GM21825 (cell line): ENCODE measurements around the gene MYMK.

Source experiments
- ATAC-seq: cut with Tn5 transposase; IDR thresholded peaks from one replicate; pipeline ENCODE4 v1.9.1; 2021; ENCODE audit warnings: mild to moderate bottlenecking, moderate library complexity; ENCODE audit not compliant: unreplicated experiment

Gene MYMK

DNA sequence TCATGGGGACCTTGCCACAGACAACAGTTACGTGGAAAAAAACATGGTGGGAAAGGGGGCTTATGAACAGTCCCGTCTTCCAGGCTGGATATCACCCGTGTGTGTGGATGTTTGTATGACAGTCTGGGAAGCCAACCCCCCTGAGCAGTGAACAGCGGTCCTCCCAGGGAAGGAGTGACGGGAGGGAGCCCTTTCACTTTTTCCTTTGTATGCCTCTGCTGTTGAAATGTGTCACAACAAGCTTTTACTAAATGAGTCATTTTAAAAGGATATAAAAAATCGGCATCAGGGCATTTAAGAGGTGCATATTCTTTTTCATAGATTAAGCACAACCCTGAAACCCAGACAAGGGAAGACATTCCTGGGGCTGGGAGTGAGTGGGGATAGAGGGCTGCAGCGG lies 5.1 kb downstream of the MYMK start:
- ATAC-seq, result no peak

DNA sequence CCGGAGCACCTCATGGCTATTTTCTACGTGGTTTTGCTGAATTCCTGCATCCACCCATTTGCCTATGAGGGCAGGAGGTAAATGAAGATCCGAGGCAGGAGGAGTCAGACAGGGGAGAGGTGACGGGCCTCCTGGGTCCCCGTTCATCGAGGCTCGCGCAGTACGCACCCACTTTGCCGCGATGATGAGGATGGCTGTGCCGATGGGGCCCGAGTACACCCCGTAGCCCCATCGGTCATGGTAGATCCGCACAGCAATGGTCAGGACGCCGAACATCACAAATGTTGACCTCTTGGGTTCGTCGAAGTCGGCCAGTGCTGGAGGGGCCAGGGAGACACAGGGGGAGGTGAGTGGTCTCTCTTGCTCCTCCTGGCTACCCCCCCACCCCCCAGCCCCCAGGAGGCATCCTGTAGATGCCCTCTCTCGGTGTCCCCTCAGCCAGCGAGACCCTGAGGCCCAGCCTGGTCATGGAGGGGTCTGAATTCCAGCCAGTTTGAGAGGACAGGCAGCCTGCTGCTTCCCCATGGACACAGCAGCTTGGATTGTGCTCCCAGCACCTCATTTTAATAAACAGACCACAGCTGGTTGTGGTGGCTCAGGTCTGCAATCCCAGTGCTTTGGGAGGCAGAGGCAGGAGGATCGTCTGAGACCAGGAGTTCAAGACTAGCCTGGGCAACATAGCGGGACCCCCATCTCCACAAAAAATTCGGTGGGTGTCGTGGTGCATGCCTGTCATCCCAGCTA lies 5.9 kb downstream of the MYMK start:
- no peak for ATAC-seq

GRCh38 chr9:133518200-133518599 lies 6.6 kb downstream of the MYMK start:
- no peak for ATAC-seq

GRCh38 chr9:133517711-133518110 lies 7.0 kb downstream of the MYMK start:
- ATAC-seq, result no peak

DNA sequence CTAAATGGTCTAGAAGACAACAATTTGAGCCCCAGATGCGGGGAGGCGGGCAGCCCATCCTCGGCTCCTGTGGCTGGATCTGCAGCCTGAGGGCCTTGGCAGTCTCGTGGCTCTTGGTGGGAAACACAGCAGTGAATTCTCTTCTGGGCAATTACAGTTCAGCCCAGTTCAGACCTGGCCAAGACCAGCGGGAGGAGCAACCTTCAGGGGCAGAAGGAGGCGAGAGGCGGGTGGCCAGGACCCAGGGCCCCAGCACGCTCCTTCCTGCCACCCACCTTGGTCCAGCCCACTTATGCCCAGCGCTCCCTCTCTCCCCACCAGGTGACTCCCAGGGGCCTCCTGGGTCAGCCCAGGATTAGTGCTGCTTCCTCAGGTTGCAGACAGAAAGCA lies 7.8 kb downstream of the MYMK start:
- ATAC-seq, result no peak

DNA sequence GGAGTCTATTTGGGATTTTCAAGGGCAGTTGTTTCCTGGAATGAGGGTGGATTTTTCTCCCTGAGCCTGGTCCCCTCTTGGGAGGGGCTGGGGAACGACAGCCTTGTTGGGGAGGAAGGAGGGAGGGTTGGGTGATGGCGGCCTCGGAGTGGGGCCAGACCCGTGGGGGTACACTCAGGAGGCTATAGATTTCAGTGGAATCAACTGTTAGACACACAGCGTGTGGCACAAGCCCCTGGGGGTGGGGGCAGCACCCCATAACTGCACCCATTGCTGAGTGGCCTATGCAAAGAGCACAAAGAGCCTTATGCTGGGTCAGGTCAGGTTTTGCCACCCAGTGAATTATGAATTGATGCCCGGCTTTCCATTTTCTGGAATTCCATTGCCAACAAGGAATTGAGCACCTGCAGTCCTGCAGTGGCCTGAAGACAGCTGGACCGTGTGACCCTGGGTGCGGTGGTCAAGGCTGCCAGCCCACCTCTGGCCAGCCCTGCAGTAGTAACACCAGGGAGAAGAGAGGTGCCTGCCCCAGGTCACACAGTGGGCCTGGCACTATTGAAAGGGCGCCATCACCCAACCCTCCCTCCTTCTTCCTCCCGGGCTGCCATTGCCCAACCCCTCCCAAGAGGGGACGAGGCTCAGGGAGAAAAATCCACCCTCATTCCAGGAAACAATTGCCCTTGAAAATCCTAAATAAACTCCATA lies 8.4 kb downstream of the MYMK start:
- ATAC-seq, result no peak

DNA sequence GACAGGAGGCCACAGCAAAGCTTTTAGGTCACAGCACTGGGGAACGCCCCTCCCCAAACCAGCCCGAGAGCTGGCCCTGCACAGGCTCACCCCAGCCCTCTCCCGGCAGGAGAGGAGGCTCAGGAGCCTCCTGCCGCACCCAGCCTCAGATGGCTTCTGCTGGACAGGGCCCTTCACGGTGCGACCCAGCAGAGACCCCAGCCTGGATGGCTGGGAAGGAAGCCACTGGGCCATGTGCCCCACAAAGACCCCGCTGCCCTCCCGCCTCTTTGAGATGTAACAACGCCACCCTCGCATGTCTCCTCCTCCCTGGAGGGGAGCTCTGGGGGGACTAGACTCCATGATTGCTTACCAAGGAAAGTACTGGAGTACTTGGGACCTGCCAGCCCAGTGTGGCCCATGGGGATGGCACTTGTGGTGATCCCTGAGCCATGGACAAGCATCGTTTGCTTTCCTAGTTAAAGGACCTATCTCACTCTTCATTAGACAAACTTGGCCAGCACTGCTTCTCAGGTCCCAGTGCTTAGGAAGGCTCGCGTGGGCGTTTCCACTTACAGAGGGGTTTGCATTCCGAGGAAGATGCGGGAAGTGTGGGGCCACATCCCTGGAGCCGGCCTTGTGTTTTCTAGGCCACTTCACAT lies 9.0 kb downstream of the MYMK start:
- ATAC-seq, result no peak

GRCh38 chr9:133515240-133515610 lies 9.5 kb downstream of the MYMK start:
- ATAC-seq, result no peak

DNA sequence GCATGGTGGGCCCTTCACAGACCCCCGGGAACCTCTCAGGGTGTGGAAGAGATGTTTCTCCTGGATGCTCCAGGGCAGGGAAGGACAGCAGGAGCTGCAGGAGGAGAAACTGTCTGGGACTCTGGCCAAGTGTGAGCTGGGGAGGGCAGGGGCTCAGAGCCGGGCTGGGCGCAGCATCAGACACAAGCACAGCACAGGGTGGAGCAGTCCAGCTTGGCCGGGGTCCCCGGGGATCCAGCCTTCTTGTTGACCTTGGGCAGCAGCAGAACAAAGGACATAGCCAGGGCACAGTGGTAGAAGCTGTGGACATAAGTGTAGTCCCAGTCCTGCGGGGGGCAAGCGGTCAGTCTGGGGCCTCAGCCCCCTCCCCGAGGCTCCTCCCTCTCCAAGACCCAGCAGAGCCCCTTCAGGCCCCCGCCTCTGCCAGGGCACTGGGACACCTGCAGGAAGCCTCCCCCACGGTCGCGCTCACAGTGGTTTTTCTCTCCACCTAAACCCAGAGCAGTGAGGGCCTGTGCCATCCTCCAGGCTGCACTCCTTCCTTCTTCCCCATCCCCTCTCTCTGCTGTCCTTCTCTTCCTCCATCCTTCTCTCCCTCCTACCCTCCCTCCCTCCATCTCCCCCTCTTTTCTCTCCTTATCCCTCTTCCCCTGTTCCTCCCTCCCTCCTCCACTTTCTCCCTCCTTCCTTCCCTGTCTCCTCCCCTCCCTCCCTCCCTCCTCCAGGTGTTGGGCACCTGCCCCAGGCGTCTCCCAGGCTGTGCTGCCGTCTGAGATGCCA lies 10.1 kb downstream of the MYMK start:
- ATAC-seq, result no peak

GRCh38 chr9:133513214-133514100 lies 11.3 kb downstream of the MYMK start:
- no peak for ATAC-seq

- no peak for ATAC-seq
These were observed 12.2 kb downstream of the MYMK start for GRCh38 chr9:133512253-133513213.

DNA sequence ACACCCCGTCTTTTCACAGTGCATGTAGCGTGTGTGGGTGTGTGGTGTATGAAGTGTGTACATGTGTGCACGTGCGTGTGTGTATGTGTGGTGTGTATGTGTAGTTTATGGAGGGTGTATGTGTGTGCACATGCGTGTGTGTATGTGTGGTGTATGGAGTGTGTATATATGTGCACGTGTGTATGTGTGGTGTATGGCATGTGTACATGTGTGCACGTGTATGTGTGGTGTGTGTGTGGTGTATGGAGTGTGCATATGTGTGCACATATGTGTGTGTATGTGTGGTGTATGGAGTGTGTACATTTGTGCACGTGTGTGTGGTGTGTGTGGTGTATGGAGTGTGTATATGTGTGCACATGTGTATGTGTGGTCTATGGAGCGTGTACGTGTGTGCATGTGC lies 13.2 kb downstream of the MYMK start:
- no peak for ATAC-seq

DNA sequence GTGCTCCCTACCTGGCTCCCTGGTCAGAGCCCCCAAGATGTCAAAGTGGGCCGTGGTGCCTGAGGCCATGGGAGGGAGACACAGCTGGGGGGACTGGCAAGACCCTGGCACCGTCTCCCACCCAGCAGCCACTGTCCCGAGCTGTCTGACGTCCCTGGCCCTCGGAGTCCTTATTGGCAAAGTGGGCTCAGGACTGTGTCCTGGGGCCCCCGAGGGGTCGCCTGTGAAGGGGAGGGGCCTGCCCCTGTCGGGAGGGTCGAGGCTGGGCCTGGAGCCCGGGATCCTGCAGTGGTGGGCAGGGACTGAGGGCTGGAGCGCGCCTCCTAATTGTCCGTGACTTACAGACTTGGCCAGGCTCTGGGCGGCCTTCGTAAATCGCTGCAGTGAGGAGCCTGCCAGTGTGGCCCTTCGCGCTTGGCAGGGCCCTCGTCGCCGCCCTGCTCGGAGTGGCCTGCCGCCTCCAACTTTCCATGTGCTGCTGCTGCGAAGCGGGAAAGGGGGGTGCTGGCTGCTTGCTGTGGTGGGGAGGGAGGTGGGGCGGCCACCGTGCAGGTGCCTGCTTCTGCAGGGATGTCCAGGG lies 13.7 kb downstream of the MYMK start:
- no peak for ATAC-seq

DNA sequence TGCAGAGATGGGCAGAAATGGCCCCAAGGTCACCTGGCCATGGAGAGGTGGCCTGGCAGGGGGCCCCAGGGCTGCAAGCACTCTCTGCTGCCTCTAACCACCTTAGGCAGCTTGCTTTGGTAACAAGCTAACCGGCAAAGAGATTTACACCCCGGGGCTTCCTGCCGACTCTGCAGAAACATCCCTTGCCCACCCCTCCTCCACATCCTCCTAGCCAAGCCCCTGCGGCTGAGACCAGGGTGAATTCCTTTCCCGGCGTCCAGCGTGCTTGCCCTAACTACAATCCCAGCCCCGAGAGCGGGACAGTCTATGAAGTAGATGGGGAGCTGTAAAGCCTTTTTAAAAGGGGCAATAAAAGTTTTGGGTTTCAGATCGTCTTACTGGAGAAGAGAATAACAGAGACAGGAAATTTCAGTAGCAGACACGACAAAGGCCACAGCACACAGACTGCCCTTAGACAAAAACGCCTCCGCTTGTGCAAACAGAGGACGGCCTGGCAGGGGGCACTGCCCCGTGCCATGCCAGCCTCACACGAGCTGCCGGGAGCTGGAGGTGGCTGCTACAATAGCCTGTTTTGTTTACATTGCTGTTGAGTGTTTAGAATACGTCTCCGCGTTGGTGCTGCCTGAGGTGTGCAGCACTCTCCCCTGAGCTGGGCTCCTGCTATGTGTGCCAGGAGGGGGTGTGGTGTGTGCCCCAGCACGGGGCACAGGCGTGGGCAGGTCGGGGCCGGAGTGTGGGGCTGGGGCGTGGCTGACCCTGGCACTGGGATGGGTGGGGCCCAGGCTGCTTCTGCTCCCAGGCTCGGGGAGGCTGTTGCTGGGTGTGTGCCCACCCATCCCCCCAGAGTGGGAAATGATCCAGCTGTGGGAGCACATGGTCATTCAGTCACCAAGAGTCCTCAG lies 15.3 kb downstream of the MYMK start:
- no peak for ATAC-seq

- ATAC-seq, result no peak
These were observed 16.7 kb downstream of the MYMK start for GRCh38 chr9:133508046-133508445.

DNA sequence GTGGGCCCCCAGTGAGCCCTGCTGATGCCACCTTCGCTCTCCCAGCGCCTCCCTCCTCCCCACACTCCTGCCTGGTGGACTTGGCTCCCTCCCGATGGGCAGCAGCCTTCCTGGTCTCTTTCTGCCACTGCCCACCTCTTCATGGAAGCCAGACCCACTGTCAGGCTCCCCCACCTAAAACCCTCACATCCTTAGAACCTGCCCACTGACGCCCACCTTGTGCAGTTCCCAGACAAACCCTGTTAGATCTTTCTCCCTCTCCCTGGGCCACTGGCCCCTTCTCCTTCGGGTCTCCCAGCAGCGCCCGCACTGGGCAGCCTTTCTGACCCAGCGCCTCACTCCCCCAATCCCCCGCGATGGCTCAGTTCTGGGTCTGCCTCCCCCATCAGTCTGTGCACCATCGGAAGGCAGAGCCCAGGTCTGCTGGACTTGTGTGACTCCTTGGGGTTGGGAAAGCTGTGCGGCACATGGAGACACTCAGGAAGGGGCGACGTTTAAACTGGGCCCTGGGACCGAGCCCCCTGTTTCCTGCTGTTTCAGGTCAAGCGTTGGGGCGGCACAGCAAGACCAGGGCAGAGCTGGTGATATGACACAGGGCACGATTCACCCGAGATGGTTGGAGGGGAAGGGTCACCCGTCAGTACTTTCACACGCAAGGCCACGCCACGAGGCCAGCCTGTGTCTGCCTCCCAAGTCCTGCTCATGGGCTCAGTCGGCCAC lies 17.4 kb downstream of the MYMK start:
- no peak for ATAC-seq

DNA sequence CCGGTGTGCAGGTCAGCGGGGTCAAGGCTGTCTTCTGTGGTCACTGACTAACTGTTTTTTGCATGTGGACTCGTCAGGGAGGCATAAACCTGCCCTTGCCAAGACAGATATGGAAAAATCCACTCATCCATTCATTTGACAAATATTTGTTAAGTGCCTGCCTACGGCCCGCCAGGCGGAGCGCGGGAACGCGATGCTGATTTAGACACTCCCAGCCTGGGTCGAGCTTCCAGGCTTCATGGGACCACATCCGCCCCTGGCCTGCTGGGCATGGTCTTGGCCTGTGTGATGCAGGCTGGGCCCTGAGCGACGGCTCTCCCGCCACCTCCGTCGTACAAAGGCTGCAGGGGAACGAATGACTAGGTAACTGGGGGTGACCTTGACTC lies 18.1 kb downstream of the MYMK start:
- no peak for ATAC-seq
